GM04504 (cell line): ENCODE measurements around the gene JAKMIP3.
"Not testable (repeated sequence)": the region's sequence is repeated elsewhere in the genome, so short reads cannot be mapped to it uniquely, and the experiment has no call there.

Experiments
- DNase-seq: peaks from one replicate; pipeline ENCODE4 v3.0.0-alpha.2; 2012; ENCODE audit warnings: low read depth

JAKMIP3 gene

GRCh38 chr10:132064771-132065437 is 842 bp upstream of the JAKMIP3 start:
- no peak for DNase-seq

DNA sequence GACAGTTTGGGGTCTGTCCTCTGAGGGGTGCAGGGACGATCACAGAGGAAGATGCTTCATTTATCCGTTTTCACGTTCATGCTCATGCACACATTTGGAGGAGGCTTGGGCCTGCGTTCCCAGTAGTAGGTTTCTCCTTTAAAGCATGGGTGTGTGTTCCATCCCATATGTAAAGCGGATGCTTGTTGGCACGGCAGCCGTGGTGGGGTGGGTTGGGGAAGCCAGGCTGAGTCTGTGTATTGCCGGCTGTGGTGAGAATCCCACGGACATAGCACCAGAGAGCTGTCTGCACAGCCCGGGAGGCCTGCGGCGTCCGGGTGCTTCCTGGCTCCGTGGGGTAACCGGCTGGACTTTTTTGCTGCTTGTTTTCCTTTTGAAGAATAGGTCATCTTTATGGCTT is 440 bp downstream of the JAKMIP3 start:
- DNase-seq: no peak

DNA sequence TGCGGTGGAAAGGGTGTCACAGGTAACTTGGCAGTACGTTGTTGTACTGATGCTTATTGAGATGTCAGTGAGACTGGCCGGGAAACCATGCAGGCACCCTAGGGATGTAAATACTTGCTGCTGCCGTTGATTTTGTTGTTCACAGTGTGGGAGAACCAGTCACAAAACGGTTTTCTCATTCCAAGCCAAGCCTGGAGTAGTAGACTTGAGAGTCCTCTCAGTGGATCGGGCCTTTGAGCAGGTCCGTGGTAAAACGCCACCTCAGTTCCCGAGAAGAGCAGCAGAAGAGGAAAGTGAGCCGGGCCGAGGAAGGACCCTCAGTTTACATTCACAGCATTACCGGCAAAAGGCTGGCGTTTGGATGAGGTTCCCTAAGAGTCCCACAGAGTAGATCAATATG is 1.1 kb downstream of the JAKMIP3 start:
- no peak for DNase-seq

DNA sequence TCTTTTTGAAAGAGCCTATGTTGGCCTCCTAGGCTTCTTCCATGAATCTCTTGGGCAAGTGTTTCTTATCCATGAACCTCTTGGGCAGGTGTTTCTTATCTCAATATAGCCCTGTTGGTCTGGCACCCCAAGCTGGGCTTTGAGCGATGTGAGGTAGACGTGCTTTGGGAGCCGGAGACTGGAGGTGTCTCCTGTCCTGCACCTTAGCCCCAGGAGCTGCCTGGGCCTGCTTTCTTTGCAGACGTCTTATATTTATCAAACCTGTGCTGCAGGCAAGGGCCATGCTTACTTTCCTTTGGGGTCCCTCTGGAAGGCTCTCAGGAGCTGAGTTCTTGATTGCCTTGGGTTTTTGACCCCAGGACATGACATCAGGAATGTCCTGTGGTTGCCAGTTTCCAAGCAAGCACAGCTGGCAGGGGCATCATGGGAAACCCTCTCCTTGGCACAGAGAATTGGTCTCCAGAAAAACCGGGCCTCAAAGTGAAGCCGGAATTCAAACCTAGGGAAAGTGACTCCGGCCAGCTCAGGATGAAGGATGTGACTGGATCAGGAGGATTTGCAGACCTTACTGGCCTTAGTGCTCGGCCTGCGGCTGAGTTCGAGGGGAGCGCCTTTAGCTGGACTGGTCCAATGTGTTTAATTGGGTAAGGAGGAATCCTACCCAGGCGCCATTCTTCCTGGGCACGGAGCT is 2.8 kb downstream of the JAKMIP3 start:
- no peak for DNase-seq

DNA sequence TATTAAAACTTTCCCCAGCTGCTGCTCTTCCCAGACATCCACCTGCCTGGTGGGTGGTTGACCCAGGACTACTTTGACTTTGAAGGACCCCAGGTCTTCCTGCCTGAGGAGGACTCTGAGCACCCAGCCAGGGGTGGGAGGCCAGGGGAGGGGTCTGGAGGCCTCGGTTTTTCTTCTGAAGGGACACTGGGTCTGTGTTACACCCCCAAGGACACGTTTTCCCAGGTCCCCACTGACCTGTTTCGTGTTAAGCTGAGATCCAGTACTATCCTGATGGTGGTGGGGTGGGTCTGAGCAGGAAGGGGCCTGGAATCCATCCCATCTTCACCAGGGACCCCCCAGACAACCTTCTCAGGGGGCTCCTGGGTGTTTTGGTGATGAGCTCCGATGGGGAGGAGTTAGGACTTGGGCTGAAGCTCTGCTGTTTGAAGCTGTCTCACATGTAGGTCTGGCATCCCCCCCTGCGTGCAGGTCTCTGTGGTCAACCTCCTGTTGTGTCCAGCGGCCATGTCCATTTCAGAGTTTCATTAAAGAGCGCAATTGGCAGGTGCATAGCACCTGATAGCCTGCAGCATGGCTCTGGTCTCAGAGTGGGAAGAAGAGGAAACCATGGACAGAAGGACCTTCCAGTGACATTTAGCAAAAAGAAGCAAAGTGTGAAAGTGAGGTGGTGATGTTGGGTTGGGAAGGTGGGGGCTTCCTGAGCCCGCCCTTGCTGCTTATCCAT is 3.5 kb downstream of the JAKMIP3 start:
- no peak for DNase-seq

GRCh38 chr10:132069849-132070182 is 4.1 kb downstream of the JAKMIP3 start:
- no peak for DNase-seq

DNA sequence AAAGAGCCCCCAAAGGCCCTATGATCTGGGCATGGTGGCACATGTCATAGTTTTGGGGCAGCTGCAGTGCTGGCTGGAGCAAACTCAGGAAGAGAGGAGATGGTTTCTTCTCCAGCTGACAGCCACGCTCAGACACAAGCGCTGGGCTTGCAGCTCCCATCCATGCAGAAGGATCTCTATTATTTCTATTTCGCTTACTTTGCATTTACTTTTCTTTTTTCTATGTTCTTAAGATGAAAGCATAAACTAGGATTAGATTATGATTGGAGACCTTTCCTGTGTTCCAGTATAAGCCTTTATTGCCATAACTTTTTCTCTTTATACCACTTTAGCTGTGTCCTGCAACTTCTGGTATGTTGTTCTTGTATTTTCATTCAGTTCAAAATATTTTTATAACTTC is 5.0 kb downstream of the JAKMIP3 start:
- no peak for DNase-seq

GRCh38 chr10:132071667-132072066 is 5.9 kb downstream of the JAKMIP3 start:
- DNase-seq: no peak

- no peak for DNase-seq
Measured at GRCh38 chr10:132075909-132076577, 10.3 kb downstream of the JAKMIP3 start.

DNA sequence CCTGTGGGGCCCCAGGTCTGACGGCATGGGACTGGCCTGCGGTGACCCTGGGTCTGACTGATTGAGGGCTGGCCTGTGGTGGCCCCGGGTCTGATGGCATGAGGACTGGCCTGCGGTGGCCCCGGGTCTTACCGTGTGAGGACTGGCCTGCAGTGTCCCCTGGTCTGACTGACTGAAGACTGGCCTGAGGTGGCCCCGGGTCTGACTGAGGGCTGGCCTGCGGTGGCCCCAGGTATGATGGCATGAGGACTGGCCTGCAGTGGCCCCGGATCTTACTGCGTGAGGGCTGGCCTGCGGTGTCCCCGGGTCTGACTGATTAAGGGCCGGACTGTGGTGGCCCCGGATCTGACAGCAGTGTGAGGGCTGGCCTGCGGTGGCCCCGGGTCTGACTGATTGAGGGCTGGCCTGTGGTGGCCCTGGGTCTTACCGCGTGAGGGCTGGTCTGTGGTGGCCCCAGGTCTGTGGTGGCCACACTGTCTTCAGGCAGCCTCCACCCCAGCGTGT is 10.9 kb downstream of the JAKMIP3 start:
- DNase-seq: no peak

DNA sequence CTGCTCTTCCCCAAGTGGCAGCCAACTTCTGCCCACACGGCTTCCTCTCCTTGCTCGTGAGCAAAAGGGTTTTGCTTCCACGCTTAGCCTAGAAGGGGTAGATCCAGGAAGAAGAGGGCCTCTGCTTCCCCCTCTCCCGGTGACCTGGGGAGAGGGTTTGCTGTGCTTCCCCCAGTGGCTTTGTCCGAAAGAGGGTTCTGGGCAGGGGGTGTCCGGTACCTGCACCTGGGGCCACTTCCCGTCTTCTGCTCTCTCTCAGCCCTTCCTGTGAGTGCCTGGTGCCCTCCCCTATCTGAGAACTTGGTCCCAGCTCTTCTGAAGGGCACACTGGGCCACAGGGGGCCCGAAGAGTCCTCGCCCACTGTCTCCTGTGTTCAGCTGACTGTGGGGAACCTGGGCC is 11.3 kb downstream of the JAKMIP3 start:
- no peak for DNase-seq

- no peak for DNase-seq
Measured at GRCh38 chr10:132078746-132079345, 13.1 kb downstream of the JAKMIP3 start.

GRCh38 chr10:132084384-132084783 is 18.6 kb downstream of the JAKMIP3 start:
- not testable (repeated sequence) for DNase-seq

DNA sequence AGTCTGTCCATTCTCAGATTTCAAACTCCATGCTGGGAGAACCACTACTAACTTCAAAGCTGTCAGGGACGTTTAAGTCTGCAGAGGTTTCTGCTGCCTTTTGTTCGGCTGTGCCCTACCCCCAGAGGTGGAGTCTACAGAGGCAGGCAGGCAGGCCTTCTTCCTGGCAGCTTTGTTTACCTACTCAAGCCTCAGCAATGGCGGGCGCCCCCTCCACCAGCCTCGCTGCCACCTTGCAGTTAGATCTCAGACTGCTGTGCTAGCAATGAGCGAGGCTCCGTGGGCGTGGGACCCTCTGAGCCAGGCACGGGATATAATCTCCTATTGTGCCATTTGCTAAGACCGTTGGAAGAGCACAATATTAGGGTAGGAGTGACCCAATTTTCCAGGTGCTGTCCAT is 27.5 kb downstream of the JAKMIP3 start:
- DNase-seq: not testable (repeated sequence)

- no peak for DNase-seq
Measured at GRCh38 chr10:132094581-132095234, 29.0 kb downstream of the JAKMIP3 start.

DNA sequence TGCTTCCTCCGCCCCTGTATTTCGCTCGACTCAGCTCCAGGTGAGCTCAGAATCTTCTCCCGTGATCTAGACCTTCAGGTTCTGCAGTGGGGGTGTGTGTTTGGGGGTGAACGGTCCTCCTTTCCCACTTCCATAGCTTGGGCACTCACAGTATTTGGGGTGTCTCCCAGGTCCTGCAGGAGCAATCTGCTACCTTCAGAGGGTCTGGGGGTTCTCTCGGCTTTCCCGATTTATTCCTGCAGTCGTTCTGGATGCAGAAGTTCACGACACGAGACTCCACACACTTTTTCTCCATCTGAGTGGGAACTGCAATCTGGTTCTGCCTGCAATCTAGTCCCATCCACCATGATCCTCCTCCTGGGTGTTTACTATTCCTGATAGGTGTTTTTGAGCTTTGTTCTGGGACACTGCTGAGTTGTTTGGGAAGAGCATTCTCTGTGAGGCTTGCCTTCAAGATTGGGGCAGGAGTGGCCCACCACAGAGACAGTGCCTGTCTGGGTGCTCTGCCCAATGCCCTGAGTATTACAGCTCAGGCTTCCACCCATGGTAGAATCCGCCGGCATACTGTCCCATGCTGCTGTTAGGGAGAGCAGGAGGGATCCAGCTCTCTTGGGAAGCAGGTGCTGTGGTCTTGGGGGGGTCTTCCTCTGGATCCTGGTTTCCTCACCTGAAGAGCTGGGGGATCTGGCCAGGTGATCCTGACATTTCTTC is 29.8 kb downstream of the JAKMIP3 start:
- no peak for DNase-seq

DNA sequence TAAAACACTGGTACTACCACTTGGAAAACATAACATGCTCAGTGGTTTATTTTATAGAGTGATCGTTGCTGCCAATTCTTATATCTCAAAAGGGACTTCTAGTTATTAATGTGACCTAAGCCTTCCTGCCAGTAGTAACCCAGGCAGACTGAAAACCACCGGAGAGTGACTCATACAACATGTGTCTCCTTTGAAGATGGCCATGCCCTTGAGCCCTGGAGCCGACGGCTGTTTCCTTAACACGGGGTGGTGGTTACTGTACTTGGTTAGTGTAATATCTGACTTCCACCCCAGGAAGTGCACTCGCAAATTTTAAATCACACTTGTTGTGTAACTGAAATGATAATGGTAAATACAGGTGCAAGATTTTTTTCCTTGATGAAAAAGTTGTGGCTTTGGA is 30.5 kb downstream of the JAKMIP3 start:
- no peak for DNase-seq

DNA sequence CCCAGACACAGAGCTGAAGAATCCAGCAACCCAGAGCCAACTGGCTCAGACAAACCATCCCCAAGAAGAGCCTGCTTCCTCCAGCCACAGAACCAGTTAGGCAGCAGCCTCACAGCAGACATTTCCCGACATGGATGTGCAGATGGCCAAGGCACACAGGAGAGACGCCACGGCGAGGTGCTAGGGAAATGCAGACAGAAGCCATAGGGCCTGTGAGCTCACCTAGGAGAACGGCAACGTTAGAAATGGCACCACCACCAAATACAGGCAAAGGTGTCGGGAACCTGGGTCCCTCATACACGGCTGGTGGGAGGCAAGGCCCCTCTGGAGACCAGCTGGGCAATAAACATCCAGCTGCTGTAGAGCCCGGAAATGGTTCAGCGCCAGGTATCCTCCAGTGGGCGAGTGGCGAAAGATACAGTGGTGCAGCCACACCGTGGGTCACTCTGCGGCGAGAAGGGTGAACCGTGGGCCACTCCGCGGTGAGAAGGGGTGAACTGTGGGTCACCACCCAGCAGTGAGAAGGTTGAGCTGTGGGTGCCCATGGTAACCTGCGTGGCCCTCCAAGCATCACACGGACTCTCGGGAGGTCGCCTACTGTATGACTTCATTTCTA is 31.2 kb downstream of the JAKMIP3 start:
- DNase-seq: no peak

GRCh38 chr10:132097609-132098377 is 32.0 kb downstream of the JAKMIP3 start:
- DNase-seq: no peak
